Mucosa of gallbladder (tissue), 1 donor: ENCODE data around the gene POLR1H. TPM values are rescaled to one million over a fixed set of nuclear protein-coding genes. Genes with fewer than 3 reads are reported as not detected.

ENCODE experiments used
- DNase-seq: peaks from one replicate; pipeline ENCODE4 v3.0.0-alpha.2; 2020; ENCODE audit warnings: low spot score
- total RNA-seq: library from RNA; stranded (reverse); gene quantifications from one replicate; pipeline ENCODE4 v1.2.1, GENCODE V29; 2021
- donor health status: DM: no; HTN: no; CAD: no.

The POLR1H gene
- total RNA-seq, 1 donor from 2014 or later: 19.5 TPM

- DNase-seq: no peak
These were observed 33.0 kb downstream of the POLR1H start for GRCh38 chr6:30093951-30094661.

DNA sequence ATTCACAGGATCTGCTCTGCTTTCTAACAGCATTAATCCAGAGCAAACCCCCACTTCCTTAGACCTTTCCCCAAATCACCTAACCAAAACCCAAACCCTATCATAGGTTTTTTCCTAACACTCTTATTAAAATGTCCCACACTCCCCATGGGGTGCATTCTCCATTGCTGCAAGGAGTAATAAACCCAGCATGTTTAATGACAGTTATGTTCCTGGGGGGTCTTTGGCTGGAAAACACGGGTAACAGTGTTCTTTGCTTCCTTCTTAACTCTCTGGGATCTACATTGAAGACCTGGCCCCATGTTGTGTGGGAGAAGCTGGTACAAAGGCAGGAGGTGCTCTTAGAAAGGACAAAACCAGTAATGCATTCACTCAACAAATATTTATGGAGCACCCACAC lies 35.8 kb downstream of the POLR1H start:
- no peak for DNase-seq

DNA sequence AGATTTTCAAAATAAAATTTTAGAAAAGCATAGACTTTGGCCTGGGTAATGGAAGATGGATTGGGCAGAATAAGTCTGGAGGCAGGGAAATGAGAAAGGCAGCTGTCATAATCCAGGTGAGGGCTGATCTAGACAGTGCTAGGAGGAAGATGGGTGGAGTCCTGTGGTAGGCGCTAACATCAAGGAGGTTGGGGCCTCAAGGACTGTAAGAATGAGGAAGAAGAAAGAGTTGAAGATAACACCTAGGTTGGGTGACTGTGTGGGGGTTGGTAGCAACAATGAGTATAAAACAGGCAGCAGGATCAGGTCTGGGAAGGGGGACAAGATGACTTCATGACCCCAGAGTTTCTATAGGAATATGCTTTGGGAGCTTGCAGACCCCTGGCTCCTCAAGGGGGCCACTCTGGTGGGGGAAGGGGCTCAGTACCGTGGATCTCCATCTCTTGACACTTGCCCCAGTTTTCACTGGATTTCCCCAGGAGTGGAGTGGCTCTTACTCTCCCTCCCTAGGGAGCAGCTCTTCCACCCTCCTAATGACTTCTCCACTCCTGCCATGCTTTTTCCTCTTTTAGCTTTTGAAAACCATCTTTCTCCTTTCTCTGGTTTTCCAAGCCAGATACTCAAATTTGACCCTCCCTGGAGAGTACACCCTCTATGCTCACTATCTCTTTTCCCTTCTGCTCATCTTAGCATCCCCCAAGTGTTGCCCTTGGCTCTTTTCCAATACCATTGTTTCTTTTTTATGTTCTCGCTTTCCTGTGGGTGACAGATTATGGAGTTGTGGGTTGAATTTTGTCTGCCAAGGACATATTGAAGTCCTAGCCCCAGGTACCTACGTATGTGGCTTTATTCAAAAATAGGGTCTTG lies 37.1 kb downstream of the POLR1H start:
- peak; percentile 66 for DNase-seq

DNA sequence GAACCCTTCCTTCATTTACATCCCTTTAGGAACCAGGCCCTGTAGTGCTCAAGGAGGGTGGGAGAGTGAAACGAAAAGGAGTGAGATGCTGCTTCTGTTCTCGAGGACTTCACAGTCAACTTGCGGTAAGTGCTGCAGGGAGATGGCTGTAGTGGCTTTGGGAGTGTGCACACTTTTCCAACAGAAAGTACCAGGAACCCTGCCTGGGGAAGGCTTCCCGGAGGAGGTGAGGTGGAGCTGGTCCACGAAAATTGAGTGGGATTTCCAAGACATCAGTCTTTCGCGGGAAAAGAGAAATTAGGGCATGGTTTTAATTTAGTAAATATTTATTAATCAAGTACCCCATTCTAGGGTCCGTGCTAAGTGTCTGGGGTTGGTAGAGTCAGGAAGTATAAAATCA lies 39.1 kb downstream of the POLR1H start:
- no peak for DNase-seq

DNA sequence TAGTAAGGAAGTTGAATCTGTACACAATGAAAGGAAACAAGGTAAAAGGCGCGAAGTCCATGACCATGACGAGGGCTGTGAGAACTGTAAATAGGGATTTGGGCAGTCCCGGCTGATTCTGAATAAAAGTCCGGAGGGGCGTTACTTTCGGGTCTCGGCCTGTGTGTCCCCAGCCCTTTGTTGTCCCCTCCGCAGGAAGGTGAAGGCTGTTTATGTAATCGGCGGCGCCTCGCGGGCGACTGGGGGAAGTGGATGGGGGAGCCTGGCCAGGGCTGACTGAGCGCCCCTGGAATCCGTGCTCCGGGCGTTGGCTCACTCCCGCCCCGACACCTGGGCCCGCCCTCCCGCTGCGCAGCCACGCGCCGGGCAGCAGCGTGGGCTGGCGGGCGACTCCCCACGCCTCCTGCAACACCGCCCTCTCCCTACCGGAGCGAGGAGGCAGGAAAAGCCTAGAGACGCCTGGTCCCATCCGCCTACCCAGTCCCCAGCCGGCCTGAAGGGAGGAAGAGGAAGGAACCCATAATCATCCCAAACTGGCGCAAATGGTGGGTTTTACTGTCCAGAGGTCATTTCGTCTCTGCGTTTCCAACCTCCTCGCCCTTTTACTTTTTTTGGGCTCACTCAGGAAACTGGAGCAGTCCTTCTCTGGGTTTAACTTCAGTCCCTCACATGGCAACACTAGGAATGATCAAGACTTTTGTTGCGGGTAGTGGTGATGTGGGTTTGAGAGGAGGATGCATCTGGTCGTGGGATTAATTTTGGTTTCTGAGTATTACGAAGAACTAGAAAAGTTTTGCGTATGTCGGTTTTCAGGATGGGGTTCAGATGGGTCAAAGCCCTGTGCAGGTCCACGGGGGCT lies 39.7 kb downstream of the POLR1H start:
- DNase-seq: peak; percentile 55

DNA sequence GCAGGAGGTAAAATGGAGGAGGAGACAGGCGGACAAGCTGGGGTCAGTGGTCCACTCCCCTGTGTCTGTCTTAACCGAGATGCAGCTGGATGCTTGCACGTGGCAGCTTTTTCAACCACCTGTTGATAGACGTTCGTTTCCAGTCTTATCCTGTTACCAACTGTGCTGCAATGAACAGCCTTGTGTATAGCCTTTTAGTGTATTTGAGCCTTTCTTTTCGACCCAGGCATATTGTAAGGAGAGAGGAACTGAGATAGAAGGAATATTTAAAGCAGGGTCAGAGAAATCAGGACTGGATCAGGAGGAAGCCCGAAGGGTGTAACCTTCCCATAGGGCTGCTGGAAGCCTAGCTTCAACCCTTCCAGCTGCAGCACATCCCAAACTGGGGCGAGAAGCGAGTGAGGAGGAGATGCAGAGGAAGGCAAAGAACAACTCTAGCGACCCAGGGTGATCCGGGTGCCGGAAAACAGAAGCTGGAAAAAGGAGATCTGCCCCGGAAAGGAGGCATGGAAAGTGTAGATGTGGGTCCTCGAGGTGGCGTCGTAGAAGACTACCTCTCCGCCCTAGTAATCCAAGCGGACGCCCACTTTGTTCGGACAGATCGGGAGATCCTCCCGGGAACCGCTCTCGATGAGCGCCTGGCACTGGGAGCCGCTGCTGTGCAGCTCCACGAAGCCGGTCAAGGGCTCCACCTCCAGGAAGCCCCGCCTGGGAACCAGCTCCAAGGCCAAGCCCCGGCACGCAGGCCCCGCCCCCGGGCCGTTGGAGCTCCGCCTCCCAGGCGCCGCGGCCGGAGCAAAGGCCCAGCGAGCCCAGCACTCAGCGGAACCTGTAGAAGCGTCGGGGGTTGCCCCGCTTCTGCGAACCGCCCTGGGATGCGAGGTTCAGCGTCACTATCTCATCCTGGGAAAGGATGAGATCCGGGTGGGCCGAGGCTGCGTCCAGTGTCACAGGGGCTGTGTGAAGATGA lies 40.7 kb downstream of the POLR1H start:
- DNase-seq: peak; percentile 93

DNA sequence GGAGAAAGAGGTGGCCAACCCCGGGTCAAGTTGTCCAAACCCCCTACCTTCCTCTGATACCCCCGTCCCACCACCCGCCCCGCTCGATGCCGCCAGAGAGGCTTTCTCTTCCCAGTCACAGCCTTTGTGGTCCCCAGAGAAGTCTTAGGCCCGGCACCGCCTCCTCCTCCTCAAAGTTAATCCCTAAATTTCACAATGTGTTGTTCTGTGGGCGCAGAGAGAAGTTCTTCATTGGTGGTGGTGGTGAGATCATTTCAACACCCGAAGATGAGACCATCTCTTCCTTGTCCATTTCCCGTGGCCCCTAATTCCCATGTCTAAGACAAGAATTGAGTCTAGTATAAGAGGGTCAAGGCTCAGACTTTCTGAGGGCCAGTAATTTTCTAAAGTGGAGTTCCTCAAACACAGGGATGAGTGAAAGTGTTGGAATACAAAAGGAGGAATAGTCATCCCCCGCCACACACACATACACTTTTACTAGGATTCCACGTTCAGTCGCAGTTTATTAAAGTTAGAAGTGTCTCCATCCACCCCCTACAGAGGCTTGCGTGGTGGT lies 41.4 kb downstream of the POLR1H start:
- no peak for DNase-seq

- peak; percentile 93 for DNase-seq
These were observed 42.2 kb downstream of the POLR1H start for GRCh38 chr6:30102970-30103871.

DNA sequence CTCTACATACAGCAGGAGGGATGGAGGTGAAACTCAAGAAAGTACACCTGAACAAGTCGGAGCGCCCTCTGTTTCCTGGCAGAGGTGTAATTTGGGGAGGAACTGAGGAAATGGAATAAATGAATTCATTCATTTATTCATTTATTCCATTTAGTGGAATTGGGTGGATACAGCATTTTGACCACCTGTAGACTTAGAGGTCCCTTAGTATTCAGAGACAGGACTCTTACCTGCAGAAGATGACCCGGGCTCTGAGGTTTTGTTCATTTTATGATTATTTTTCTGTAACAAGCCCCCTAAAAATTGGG lies 42.8 kb downstream of the POLR1H start:
- no peak for DNase-seq

DNA sequence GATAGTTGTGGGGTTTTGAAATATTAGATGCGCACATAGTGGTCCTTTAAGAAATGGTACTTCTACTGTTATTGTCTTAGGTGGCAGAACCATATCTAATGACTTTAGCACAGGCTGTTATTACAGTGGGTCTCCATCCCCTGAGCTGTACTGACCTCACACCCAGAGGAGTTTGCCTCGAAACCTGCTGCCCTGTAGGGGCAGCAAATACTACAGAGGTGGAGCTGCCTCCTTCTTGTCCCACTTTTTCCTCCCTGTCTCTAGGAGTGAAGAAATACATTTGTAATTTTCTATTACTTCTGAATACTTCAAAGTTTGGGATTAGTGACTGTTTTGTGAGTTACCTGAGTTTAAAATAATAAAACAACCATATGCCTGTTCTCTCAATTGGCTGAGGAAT lies 43.6 kb downstream of the POLR1H start:
- DNase-seq: no peak

GRCh38 chr6:30111266-30111856 lies 50.3 kb downstream of the POLR1H start:
- no peak for DNase-seq

- DNase-seq: no peak
These were observed 51.4 kb downstream of the POLR1H start for GRCh38 chr6:30112402-30112994.

DNA sequence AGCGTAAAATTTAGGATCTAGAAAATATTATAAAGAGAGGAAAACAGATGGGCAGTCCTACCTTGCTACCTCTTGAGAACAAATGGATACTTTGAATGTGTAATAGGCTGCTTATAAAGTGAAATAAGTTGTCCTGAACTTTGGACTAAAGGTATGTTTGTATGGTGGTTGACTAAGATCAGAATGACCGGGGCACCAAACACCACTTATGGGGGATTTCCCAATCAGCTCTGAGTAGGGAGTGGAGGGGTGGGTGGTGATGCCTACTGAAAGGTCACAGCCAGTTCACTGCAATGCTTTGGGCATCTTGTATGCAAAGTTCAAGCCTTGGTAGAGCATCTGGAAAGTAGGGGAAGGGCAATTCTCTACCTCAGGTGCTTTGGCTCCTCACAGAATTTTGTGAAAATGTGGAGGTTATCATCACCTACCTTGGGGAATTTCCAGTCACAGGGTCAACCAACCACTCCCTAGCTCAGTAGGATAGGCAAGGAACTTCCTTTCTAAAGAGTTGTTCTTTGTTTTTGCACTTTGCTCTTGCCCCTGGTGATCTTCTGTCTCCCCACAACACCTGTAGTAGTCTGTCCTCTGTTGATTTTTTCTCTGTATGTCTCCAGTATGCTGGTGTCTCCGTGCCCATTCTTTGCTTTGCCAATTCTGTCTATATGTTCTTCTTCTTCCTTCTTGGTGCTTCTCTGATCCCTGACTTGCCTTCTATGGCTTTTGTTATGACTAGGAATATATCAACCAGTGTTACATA lies 52.1 kb downstream of the POLR1H start, which contains the start of gene TRIM31:
TSS of gene TRIM31 (minus strand) at position 88 of the 757 bp plus-strand sequence. CDS start 285 bp downstream, outside the sequence.
- no peak for DNase-seq

DNA sequence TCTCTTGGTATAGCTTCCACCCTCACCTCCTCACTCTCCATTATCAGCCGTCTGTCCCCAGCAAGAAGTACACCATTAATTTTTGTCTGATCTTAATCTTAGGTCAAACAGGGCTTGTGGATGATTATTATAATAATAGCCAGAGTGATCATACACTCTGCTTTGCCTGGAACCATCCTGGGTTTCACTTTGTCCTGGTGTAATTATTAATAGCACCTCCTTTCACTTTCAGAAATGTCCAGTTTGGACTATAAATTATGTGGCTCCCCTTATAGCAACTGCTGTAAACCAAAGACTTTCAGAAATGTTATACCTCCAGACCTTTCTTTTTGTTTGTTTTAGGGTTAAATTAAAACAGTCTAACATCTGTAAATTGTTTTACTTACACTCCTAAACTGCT lies 52.8 kb downstream of the POLR1H start:
- DNase-seq: no peak
